Measurements from ENCODE around the gene PPP3R1. TPM values are rescaled to one million over a fixed set of nuclear protein-coding genes. Genes with fewer than 3 reads are reported as not detected.

PPP3R1 gene
- total and polyA plus RNA-seq, 9 donors: 22.4 to 75.7 (median 54.0) TPM

- H3K4me1 ChIP-seq (ENCODE audit: insufficient read depth): no peaks in the 10 kb centered on the region
- TF ChIP-seq EP300 (IDR thresholded peaks at IDR 0.05) (no peak), POLR2A (IDR thresholded peaks at IDR 0.05) (no peak), CTCF (IDR thresholded peaks at IDR 0.05) (no peak)
- H3K27me3 ChIP-seq: no peaks in the 10 kb centered on the region
- no peak overlapping the region for H3K4me3 ChIP-seq
- intact Hi-C loops (cut with DNase I): loop anchor here (5.0 to 10.0 kb wide), 2 partner anchors 159 to 161 kb away; no protein-coding TSS in a partner anchor
- no peak for DNase-seq
- WGBS, 3 donors: 95 to 100% (median 97%) methylated on average over 1 of the region's 1 CpG
- H3K27ac ChIP-seq: no peak overlapping the region
- H3K36me3 ChIP-seq: no peaks in the 10 kb centered on the region
- H3K9me3 ChIP-seq: no peaks in the 10 kb centered on the region
Measured at GRCh38 chr2:68283419-68283812, 31.1 kb upstream of the PPP3R1 start.

DNA sequence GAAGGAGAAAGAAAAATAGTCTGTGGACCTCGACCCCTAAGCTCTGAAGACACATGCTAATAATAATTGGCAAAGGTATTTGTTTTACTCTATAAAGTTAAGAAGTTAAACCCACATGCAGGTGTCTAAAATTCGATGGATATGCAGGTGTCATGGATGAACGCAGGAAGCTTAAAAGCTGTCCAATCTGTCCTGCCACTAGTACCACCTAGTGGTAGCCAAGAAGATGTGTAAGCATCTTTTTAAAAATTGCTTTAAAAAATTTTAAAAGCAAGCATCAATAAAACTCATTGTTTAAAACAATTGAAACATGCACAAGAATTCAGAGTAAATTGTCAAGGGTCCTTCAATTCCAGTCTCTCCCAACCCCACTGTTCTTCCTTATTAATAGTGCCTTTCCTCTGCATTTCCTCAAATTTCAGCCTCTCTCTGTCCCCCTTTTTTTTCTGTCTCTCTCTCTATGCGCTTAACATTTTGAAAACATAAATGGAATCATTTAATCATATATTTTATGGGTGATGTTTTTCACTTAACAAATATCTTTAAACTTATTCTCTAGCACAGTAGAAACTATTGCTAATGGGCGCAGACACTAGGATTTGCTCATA is 30.6 kb upstream of the PPP3R1 start:
- Histone ChIP-seq H3K4me3 (no peak overlapping the region), H3K27me3 (no peaks in the 10 kb centered on the region), H3K27ac (no peak overlapping the region), H3K9me3 (no peaks in the 10 kb centered on the region), H3K4me1 (ENCODE audit: insufficient read depth) (no peaks in the 10 kb centered on the region), H3K36me3 (no peaks in the 10 kb centered on the region)
- WGBS, 3 donors: 38 to 41% (median 39%) methylated on average over 5 of the region's 5 CpGs
- no peak for TF ChIP-seq EP300 (IDR thresholded peaks at IDR 0.05)
- TF ChIP-seq CTCF (IDR thresholded peaks at IDR 0.05): peak; percentile 37 to 55 (median 47)
- TF ChIP-seq POLR2A (IDR thresholded peaks at IDR 0.05): no peak
- no peak for DNase-seq
- intact Hi-C loops (cut with DNase I): loop anchor here (5.0 to 10.0 kb wide), 2 partner anchors 158 to 161 kb away; no protein-coding TSS in a partner anchor

GRCh38 chr2:68280796-68281195 is 28.5 kb upstream of the PPP3R1 start:
- no peak for DNase-seq
- Histone ChIP-seq H3K27me3 (no peaks in the 10 kb centered on the region), H3K9me3 (no peaks in the 10 kb centered on the region), H3K4me3 (no peak overlapping the region), H3K36me3 (no peaks in the 10 kb centered on the region), H3K4me1 (ENCODE audit: insufficient read depth) (no peaks in the 10 kb centered on the region), H3K27ac (no peak overlapping the region)
- intact Hi-C loops (cut with DNase I): loop anchor here (5.0 to 10.0 kb wide), 2 partner anchors 156 to 158 kb away; no protein-coding TSS in a partner anchor
- TF ChIP-seq POLR2A (IDR thresholded peaks at IDR 0.05) (no peak), CTCF (IDR thresholded peaks at IDR 0.05) (no peak), EP300 (IDR thresholded peaks at IDR 0.05) (no peak)
- 86 to 90% (median 87%) methylated on average over 1 of the region's 1 CpG for WGBS, 3 donors

DNA sequence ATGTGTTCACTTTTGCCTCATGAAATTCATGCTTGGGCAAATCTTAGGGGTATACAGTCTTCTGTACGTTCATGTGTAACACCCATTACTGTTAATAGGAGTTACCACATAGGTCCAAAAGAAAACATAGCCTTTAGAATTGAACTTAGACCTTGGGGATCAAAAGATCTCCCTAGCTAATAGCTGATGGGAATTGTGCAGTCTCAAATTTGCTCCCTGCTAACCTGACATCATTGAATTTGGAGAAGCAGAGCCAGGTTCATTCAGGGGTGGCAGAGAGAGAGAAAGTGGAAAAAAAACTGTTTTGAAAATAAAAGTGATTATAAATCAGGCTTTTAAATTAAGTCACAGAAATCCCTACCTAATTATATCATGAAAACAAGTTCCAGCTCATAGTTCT is 28.0 kb upstream of the PPP3R1 start:
- DNase-seq: no peak
- intact Hi-C loops (cut with DNase I): loop anchor here (5.0 to 10.0 kb wide), 2 partner anchors 156 to 158 kb away; no protein-coding TSS in a partner anchor
- H3K4me1 ChIP-seq (ENCODE audit: insufficient read depth): no peaks in the 10 kb centered on the region
- no peaks in the 10 kb centered on the region for H3K9me3 ChIP-seq
- no peaks in the 10 kb centered on the region for H3K36me3 ChIP-seq
- H3K27me3 ChIP-seq: no peaks in the 10 kb centered on the region
- no peak overlapping the region for H3K27ac ChIP-seq
- H3K4me3 ChIP-seq: no peak overlapping the region
- 64 to 81% (median 77%) methylated on average over 1 of the region's 1 CpG for WGBS, 3 donors
- TF ChIP-seq EP300 (IDR thresholded peaks at IDR 0.05) (no peak), POLR2A (IDR thresholded peaks at IDR 0.05) (no peak), CTCF (IDR thresholded peaks at IDR 0.05) (no peak)
